ENCODE results near the gene SLC38A3. TPM values are rescaled to one million over a fixed set of nuclear protein-coding genes. Genes with fewer than 3 reads are reported as not detected.

The SLC38A3 gene
- total and polyA plus RNA-seq, 2 donors (not counting 1 experiment from before 2014, with no cell fraction given), result not detected

DNA sequence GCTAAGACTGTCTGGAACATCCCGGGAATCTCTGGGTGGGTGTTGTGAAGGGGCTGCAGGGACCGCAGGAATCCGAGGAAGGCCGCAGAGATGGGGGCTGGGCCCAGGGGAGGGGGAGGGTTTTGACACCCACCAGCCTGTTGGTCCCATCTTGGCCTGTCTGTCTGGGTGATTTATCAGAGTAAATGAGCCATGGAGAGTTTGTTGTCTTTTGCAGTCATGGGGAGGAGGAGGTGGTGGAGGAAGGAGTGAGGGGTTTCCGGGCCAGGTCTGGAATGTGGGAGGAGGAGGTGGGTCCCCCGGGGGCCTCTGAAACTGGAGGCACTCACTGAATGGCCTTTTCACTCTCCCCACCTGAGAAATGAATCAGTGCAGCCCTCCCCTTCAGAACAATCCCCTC, 38.5 kb upstream of the SLC38A3 start:
- Histone ChIP-seq H3K27ac (ENCODE audit: low read length in 2 of 2) (no peak overlapping the region), H3K36me3 (replicated peaks in 1 of 2; ENCODE audit: control extremely low read depth in 1 of 2, control insufficient read depth in 1 of 2, extremely low read depth in 1 of 2, insufficient read depth in 2 of 2, low read length in 1 of 2) (no peaks in the 10 kb centered on the region), H3K79me2 (ENCODE audit: control insufficient read depth, insufficient read depth, low read length) (no peaks in the 10 kb centered on the region), H3K4me2 (replicated peaks; ENCODE audit: low read depth, low read length, poor library complexity, severe bottlenecking) (no peak overlapping the region), H3K27me3 (replicated peaks in 1 of 4; ENCODE audit: control extremely low read depth in 1 of 4, control insufficient read depth in 3 of 4, insufficient read depth in 4 of 4, low read length in 3 of 4) (no peaks in the 10 kb centered on the region), H4K20me1 (ENCODE audit: control insufficient read depth, insufficient read depth, low read length, poor library complexity, severe bottlenecking) (no peaks in the 10 kb centered on the region), H3K4me1 (ENCODE audit: control insufficient read depth in 2 of 2, insufficient read depth in 2 of 2, low read length in 2 of 2) (no peaks in the 10 kb centered on the region), H3K9me3 (ENCODE audit: control extremely low read depth in 1 of 3, control insufficient read depth in 2 of 3, insufficient read depth in 1 of 3, low read length in 2 of 3) (no peaks in the 10 kb centered on the region), H3K4me3 (ENCODE audit: control extremely low read depth in 1 of 5, extremely low read depth in 1 of 5, insufficient read depth in 1 of 5, low read depth in 2 of 5, low read length in 4 of 5) (no peak overlapping the region), H3K9ac (ENCODE audit: low read length) (no peak overlapping the region), H2AFZ (ENCODE audit: insufficient read depth, low read depth, low read length, poor library complexity, severe bottlenecking) (no peak overlapping the region)
- Mint-ChIP-seq H3K4me1 (no peaks in the 10 kb centered on the region), H3K4me3 (no peak overlapping the region), H3K27me3 (peaks cover 9% of the 10 kb centered on the region), H3K27ac (no peak overlapping the region), H3K9me3 (ENCODE audit: insufficient read depth) (no peaks in the 10 kb centered on the region)
- no peak for TF ChIP-seq EZH2 (IDR thresholded peaks at IDR 0.05; ENCODE audit: borderline replicate concordance, insufficient read depth, low read depth, low read length, poor library complexity, severe bottlenecking)
- TF ChIP-seq, protein P1, sequence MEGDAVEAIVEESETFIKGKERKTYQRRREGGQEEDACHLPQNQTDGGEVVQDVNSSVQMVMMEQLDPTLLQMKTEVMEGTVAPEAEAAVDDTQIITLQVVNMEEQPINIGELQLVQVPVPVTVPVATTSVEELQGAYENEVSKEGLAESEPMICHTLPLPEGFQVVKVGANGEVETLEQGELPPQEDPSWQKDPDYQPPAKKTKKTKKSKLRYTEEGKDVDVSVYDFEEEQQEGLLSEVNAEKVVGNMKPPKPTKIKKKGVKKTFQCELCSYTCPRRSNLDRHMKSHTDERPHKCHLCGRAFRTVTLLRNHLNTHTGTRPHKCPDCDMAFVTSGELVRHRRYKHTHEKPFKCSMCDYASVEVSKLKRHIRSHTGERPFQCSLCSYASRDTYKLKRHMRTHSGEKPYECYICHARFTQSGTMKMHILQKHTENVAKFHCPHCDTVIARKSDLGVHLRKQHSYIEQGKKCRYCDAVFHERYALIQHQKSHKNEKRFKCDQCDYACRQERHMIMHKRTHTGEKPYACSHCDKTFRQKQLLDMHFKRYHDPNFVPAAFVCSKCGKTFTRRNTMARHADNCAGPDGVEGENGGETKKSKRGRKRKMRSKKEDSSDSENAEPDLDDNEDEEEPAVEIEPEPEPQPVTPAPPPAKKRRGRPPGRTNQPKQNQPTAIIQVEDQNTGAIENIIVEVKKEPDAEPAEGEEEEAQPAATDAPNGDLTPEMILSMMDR (IDR thresholded peaks at IDR 0.05), result no peak
- ChIA-PET POLR2A (no interaction called here), CTCF (no interaction called here)
- DNase-seq, result no peak
- ATAC-seq (ENCODE audit: low read depth), result no peak
- intact Hi-C loops (cut with micrococcal nuclease), result no loop called here
- WGBS (ENCODE audit: insufficient coverage), result 92% methylated on average over 4 of the region's 6 CpGs

DNA sequence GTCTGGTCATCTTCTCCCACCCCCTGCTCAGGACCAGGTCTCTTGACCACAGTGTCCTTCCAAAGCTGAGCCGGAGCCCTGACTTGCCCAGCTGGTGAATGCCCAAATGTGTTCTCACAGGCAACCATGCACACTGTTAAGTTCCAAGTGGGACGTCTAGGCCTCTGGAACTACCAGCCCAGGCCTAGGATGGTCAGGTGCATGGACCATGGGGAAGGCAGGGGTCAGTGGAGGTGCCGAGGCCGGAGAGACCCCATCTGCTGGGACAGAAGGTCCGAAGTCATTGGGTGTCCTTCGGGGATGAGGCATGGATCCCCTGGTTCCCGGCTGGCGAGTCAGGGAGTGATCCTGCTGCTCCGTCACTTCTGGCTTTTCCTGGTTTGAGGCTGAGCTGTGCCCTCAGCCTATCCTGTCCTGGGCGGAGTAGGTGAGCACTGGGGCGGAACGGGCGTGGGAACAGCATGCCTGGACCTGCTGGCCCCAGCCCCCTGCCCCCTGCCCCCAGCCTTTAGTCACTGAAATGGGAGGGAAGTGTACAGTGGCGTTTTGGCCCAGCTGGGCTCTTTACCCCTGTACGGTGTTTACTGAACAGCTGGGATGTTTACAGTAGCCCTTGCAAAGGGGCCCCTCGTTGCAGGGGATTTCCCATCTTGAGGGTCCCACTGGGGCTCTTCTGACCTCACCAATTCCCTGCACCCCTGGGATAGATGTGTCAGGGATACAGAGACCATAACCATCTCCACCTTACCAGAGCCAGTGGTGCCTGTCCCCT, 37.8 kb upstream of the SLC38A3 start:
- ChIA-PET POLR2A (no interaction called here), CTCF (no interaction called here)
- TF ChIP-seq, protein P1 (IDR thresholded peaks at IDR 0.05), result no peak
- TF ChIP-seq EZH2 (IDR thresholded peaks at IDR 0.05; ENCODE audit: borderline replicate concordance, insufficient read depth, low read depth, low read length, poor library complexity, severe bottlenecking), result no peak
- intact Hi-C loops (cut with micrococcal nuclease), result no loop called here
- Histone ChIP-seq H4K20me1 (ENCODE audit: control insufficient read depth, insufficient read depth, low read length, poor library complexity, severe bottlenecking) (no peaks in the 10 kb centered on the region), H3K79me2 (ENCODE audit: control insufficient read depth, insufficient read depth, low read length) (no peaks in the 10 kb centered on the region), H3K9me3 (ENCODE audit: control extremely low read depth in 1 of 3, control insufficient read depth in 2 of 3, insufficient read depth in 1 of 3, low read length in 2 of 3) (no peaks in the 10 kb centered on the region), H3K27ac (ENCODE audit: low read length in 2 of 2) (no peak overlapping the region), H3K4me1 (ENCODE audit: control insufficient read depth in 2 of 2, insufficient read depth in 2 of 2, low read length in 2 of 2) (no peaks in the 10 kb centered on the region), H3K9ac (ENCODE audit: low read length) (no peak overlapping the region), H3K36me3 (replicated peaks in 1 of 2; ENCODE audit: control extremely low read depth in 1 of 2, control insufficient read depth in 1 of 2, extremely low read depth in 1 of 2, insufficient read depth in 2 of 2, low read length in 1 of 2) (no peaks in the 10 kb centered on the region), H2AFZ (ENCODE audit: insufficient read depth, low read depth, low read length, poor library complexity, severe bottlenecking) (no peak overlapping the region), H3K4me2 (replicated peaks; ENCODE audit: low read depth, low read length, poor library complexity, severe bottlenecking) (no peak overlapping the region), H3K4me3 (ENCODE audit: control extremely low read depth in 1 of 5, extremely low read depth in 1 of 5, insufficient read depth in 1 of 5, low read depth in 2 of 5, low read length in 4 of 5) (no peak overlapping the region), H3K27me3 (replicated peaks in 1 of 4; ENCODE audit: control extremely low read depth in 1 of 4, control insufficient read depth in 3 of 4, insufficient read depth in 4 of 4, low read length in 3 of 4) (no peaks in the 10 kb centered on the region)
- no peaks in the 10 kb centered on the region for H3K9me3 Mint-ChIP-seq (ENCODE audit: insufficient read depth)
- H3K4me1 Mint-ChIP-seq, result no peaks in the 10 kb centered on the region
- no peak overlapping the region for H3K27ac Mint-ChIP-seq
- no peak overlapping the region for H3K4me3 Mint-ChIP-seq
- ATAC-seq (ENCODE audit: low read depth) (no peak), DNase-seq (no peak)
- H3K27me3 Mint-ChIP-seq, result peaks cover 9% of the 10 kb centered on the region
- 82% methylated on average over 12 of the region's 16 CpGs for WGBS (ENCODE audit: insufficient coverage)

Data from B cell (primary cell).